Neural crest cell (in vitro differentiated cells): ENCODE results near the gene CHIT1. TPM values are rescaled to one million over a fixed set of nuclear protein-coding genes. Genes with fewer than 3 reads are reported as not detected.
A peak's percentile ranks its signal among the peaks of the same experiment; 100 is the strongest.

Source experiments
- DNase-seq: peaks from one replicate; pipeline ENCODE4 v3.0.0; 2021; ENCODE audit warnings: low read depth, mixed read lengths, low spot score
- H3K27ac Mint-ChIP-seq: one replicate; pipeline ENCODE4 v1.8.0; 2021; ENCODE audit warnings: mild to moderate bottlenecking, mixed read lengths; ENCODE audit not compliant: unreplicated experiment
- H3K27me3 Mint-ChIP-seq: 2 replicates; pipeline ENCODE4 v1.8.0; 2021; ENCODE audit warnings: low read depth, mild to moderate bottlenecking, mixed read lengths
- H3K36me3 Mint-ChIP-seq: 2 replicates; pipeline ENCODE4 v1.8.0; 2021; ENCODE audit warnings: low read depth, mild to moderate bottlenecking, mixed read lengths
- H3K4me1 Mint-ChIP-seq: 2 replicates; pipeline ENCODE4 v1.8.0; 2021; ENCODE audit warnings: mixed read lengths
- H3K4me3 Mint-ChIP-seq: one replicate; pipeline ENCODE4 v1.8.0; 2021; ENCODE audit warnings: mild to moderate bottlenecking, mixed read lengths
- H3K9me3 Mint-ChIP-seq: 2 replicates; pipeline ENCODE4 v1.8.0; 2021; ENCODE audit warnings: mixed read lengths
- CTCF ChIP-seq: fragments of 200-600 bp; sonication (generic); conservative IDR thresholded peaks from 2 replicates; pipeline ENCODE4 v1.5.0; 2021; ENCODE audit warnings: antibody characterized with exemption, mild to moderate bottlenecking
- long read RNA-seq: library from polyadenylated mRNA; unstranded; transcript quantifications from one replicate; pipeline ENCODE4 v2.0.0, GENCODE V29; 2020
- total RNA-seq: library from RNA; stranded (reverse); gene quantifications from 2 replicates; pipeline ENCODE4 v1.2.1, GENCODE V29; 2021

The CHIT1 gene
- total RNA-seq = not detected in 2 replicates
- long read RNA-seq = 0 reads

GRCh38 chr1:203229471-203230135 lies at the start of gene CHIT1:
Gene CHIT1 (minus strand): TSS chr1:203229673. CDS start chr1:203229636, 37 bp downstream.
- H3K27ac Mint-ChIP-seq = no peak within 1 kb of the TSS
- H3K9me3 Mint-ChIP-seq = peaks cover 8% of the 10 kb centered on the region
- DNase-seq = no peak
- peaks cover 42% of the 10 kb centered on the region for H3K27me3 Mint-ChIP-seq
- H3K36me3 Mint-ChIP-seq = peaks cover 2% of the 10 kb centered on the region
- H3K4me1 Mint-ChIP-seq = no peaks in the 10 kb centered on the region
- TF ChIP-seq CTCF = no peak
- no peak within 1 kb of the TSS for H3K4me3 Mint-ChIP-seq

GRCh38 chr1:203278885-203279406 lies 49.5 kb upstream of the CHIT1 start:
- Mint-ChIP-seq H3K27me3 (no peaks in the 10 kb centered on the region), H3K4me3 (peak overlapping the region; percentile 52), H3K9me3 (no peaks in the 10 kb centered on the region), H3K4me1 (peaks cover 46% of the 10 kb centered on the region), H3K36me3 (no peaks in the 10 kb centered on the region), H3K27ac (peak overlapping the region; percentile 70)
- no peak for DNase-seq
- no peak for TF ChIP-seq CTCF

GRCh38 chr1:203278082-203278884 lies 48.8 kb upstream of the CHIT1 start:
- H3K4me3 Mint-ChIP-seq = peak overlapping the region; percentile 52
- H3K36me3 Mint-ChIP-seq = no peaks in the 10 kb centered on the region
- TF ChIP-seq CTCF = no peak
- H3K27ac Mint-ChIP-seq = peak overlapping the region; percentile 70
- H3K9me3 Mint-ChIP-seq = no peaks in the 10 kb centered on the region
- peaks cover 46% of the 10 kb centered on the region for H3K4me1 Mint-ChIP-seq
- no peaks in the 10 kb centered on the region for H3K27me3 Mint-ChIP-seq
- DNase-seq = peak; percentile 43

- no peaks in the 10 kb centered on the region for H3K27me3 Mint-ChIP-seq
- no peaks in the 10 kb centered on the region for H3K9me3 Mint-ChIP-seq
- H3K4me1 Mint-ChIP-seq = peaks cover 33% of the 10 kb centered on the region
- H3K36me3 Mint-ChIP-seq = no peaks in the 10 kb centered on the region
- no peak overlapping the region for H3K4me3 Mint-ChIP-seq
- no peak for TF ChIP-seq CTCF
- H3K27ac Mint-ChIP-seq = peak overlapping the region; percentile 50
- no peak for DNase-seq
Measured at GRCh38 chr1:203276916-203277545, 47.6 kb upstream of the CHIT1 start.

GRCh38 chr1:203276408-203276807 lies 46.9 kb upstream of the CHIT1 start:
- no peak overlapping the region for H3K4me3 Mint-ChIP-seq
- H3K27ac Mint-ChIP-seq = no peak overlapping the region
- H3K36me3 Mint-ChIP-seq = no peaks in the 10 kb centered on the region
- no peak for TF ChIP-seq CTCF
- no peak for DNase-seq
- no peaks in the 10 kb centered on the region for H3K9me3 Mint-ChIP-seq
- peaks cover 30% of the 10 kb centered on the region for H3K4me1 Mint-ChIP-seq
- no peaks in the 10 kb centered on the region for H3K27me3 Mint-ChIP-seq
